Iris pigment epithelial cell (primary cell): ENCODE measurements around the gene OGFR.

ENCODE experiments used
- DNase-seq: peaks from one replicate; pipeline ENCODE4 v3.0.0-alpha.2; 2011; ENCODE audit warnings: low read depth

Gene OGFR

GRCh38 chr20:62815066-62815991 is 10.7 kb downstream of the OGFR start:
- DNase-seq: peak; percentile 64

DNA sequence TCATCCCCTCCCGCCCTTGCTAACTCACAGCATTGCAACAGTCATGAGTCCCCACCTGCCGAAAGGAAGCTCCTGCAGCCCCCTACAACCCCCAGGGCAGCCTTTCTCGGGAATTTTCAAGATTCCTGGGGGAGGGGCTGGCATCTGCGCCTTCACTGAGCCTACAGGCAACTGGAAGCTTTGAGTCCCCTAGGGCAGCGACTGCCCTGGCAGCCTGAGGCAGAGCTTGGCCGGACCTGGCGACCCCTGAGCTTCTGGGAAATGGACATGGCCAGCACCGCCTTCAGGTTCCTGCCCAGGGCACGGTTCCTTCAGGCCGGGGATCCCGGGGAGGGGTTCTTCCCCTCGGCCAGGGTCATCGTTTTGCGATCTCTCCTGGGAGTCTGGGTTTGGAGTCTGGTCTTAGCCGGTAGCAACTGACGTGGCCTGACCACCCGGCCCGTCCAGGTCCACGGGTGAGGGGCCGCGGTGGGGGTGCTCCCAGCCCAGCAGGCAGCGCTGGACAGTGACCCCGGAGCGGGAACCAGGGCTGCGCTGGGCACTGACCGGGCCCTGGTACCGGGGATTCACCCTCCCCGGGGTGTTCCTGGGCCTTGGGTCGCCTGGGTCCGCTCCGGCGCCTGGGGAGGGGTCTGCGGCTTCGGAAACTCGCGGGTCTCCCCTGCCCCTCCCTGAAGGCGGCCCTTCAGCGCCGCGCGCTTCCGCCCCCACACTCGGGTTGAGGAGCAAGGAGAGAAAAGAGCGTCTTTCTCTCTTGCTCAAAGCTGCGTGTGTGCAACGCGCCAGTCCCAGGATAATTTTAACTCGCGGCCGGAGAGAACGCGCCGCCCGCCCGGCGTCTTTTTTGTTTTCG is 11.6 kb downstream of the OGFR start:
- DNase-seq: peak; percentile 43

DNA sequence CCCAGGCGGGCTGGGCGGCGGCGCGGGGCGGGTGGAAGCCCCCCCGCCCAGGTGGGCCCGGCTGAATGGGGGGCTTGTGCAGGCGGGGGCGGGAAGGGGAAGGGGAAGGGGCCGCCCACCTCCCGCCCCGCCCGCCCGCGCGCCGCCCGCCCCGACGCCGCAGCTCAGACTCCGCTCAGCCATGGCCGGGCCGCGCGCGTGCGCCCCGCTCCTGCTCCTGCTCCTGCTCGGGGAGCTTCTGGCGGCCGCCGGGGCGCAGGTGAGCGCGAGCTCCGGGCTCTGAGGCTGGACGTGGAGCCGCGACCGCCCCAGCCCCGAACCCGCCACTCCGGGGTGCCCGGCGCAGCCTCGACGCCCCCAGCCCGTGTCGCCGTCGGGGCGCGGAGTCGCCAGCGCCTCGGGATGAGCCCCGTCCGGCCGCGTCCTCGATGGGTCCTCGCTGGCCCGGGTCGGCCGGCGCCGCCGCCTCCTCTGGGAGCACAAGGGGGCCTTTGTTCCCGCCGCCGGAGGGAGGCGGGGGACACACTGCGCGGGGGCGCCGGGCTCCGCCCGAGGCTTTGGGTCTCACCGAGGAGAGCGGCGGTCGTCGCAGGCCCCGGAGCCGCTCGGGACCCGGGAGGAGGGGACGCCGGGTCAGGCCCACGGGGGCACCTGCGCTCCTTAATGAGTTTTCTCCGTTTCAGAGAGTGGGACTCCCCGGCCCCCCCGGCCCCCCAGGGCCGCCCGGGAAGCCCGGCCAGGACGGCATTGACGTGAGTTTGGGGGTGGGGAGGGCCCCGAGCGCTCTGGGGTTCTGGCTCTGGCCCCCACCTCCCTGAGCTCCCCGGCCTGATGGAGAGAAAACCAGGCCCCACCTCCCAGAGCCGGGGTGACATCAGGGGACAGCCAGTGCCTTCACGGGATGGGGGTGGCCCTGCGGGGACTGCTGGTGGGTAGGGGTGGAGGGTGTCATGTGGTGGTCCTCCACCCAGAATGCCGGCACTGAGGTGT is 12.5 kb downstream of the OGFR start, which contains the start of gene COL9A3:
Gene COL9A3, plus strand, starts transcription at position 167 of the 990 bp plus-strand sequence. Its CDS starts 15 bp downstream, at position 182.
- no peak for DNase-seq

DNA sequence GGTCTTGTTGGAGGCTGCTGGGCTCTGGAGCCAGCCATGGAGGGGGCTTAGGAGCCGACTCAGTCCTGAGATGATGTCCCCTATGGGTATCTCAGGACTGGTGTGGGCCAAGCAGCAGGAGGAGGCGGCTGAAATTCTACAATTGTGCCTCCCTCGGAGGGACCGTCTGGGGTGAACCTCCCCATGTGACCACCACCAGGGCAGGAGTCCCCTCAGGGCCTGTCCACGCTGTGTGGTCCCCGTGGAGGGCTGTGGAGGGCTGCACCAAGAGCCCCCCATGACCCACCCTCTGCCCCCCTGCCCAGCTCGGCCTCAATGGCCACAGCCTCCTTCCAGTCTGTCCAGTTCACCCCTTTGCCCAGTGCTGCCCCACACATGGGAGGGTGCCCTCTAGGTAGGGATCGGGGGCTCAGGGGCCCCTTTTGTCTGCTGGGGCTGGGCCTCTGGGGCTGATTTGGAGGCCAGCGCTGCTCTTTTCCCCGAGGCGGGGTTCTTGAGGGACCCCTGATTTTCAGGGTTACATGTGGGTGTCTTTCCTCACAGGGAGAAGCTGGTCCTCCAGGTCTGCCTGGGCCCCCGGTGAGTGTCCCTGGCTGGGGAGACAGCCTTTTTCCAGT is 13.4 kb downstream of the OGFR start:
- DNase-seq: no peak

DNA sequence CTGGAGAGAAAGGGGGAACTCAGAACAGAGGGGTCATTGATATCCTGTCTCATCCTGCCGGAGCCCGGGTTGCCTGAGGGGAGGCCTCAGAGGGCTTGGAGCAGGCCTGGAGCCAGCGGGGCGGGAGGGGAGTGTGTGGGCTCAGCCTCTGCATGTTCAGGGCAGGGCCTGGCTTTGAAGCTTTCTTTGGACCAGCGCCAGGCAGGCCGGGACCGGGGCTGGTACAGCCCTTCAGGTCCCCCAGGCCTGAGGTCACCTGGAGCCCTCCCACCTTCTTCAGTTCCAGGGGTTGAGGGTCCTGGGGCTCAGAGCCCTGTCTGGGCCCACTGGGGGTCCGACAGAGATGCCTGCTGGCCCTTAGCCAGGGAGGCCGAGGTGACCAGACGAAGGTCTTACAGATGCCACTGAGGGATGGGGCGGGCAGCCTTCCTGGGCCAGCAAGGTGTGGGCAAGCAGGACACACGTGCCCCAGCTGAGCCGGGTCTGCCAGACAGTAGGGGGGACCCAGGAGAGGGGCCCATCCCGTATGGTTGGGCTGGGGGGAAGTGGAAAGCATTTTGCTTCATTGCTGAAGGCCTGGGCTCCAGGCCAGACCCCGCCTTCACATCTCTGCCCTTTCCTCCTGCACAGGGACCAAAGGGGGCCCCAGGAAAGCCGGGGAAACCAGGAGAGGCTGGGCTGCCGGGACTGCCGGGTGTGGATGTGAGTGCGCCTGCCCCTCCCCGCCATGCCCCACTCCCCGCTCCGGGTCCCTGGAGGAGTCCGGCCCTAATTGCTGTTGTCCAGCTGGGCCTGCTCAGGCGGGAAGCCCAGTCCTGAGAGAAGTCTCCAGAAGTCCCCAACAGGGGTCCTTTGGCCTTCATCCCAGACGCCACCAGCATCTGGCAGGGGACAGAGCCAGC is 14.2 kb downstream of the OGFR start:
- DNase-seq: no peak

GRCh38 chr20:62819494-62820174 is 15.0 kb downstream of the OGFR start:
- DNase-seq: peak; percentile 48

DNA sequence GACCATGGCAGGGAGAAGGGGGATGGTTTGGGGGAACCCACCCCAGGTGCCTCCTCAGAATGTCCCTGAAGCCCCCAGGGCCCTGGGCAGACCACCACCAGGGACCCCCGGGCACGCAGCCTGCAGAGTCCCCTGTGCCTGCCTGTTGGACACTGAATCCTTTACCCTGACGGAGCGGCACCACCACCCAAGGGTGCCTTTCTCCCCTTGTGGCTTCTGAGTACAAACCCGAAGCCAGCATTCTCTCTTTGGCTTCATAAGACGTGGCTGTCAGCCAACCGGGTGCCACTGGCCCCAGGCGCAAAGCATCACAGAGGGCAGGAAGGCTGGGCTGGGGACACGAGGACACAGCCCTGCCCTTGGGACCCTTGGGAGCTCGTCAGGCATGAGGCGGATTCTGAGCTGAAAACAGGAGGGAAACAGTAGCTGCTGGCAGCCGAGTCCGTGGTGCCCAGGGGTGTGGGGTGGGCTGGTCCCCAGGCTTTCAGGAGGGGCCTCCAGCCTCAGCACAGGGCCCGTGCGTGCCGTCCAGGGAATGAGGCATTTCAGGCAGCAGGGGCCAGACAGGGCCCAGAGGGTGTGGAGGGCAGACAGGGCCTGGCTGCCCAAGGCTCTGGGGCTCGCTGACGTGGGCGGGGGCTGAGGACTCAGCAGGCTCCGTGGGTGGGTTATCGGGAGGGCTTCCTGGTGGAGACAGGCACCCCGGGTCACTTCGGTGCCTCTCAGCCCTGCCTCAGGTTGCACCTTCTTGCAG is 15.8 kb downstream of the OGFR start:
- DNase-seq: no peak

GRCh38 chr20:62820962-62821725 is 16.5 kb downstream of the OGFR start:
- no peak for DNase-seq

DNA sequence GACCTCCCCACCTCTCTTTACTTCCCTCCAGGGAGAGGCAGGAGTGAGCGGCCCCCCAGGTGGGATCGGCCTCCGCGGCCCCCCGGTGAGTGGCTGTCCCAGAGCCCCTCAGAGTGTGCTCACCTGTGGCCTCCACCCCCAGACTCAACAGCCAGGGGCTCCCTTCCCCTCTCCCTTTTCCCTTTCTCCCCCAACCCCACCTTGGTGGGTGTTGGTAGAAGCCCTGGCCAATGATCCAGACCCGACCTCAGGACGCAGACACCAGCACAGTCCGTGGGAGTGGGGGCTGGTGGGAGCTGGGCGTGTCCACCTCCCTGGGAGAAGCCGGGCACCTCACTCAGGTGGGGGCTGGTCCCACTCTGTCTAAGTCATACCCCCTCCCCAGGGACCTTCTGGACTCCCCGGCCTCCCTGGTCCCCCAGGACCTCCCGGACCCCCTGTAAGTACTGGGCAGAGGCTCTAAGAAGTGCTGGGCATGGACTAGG is 17.1 kb downstream of the OGFR start:
- DNase-seq: no peak

DNA sequence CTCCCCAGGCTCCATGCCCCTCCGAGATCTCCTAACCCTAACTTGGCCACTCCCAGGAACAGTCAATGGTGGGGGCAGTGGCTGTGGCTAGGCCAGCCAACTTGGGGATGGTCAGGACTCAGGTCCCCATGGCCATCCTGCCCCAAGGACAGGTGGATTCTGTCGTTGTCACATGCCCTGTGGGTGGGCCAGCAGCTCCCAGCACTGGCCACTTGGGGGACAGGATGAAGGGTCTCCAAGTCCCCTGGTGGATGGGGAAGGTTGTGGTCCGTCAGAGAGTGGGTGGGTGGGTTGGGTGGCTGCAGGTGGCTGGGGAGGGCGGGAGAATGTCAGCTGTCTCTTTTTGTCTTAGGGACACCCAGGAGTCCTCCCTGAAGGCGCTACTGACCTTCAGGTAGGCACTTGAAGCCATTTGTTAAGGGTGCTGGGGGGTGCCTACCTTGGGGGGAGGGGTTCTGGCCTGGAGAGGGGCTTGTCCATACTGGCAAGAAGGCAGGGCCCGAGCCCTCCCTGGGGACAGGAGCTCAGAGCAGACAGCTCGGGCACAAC is 17.7 kb downstream of the OGFR start:
- DNase-seq: no peak

DNA sequence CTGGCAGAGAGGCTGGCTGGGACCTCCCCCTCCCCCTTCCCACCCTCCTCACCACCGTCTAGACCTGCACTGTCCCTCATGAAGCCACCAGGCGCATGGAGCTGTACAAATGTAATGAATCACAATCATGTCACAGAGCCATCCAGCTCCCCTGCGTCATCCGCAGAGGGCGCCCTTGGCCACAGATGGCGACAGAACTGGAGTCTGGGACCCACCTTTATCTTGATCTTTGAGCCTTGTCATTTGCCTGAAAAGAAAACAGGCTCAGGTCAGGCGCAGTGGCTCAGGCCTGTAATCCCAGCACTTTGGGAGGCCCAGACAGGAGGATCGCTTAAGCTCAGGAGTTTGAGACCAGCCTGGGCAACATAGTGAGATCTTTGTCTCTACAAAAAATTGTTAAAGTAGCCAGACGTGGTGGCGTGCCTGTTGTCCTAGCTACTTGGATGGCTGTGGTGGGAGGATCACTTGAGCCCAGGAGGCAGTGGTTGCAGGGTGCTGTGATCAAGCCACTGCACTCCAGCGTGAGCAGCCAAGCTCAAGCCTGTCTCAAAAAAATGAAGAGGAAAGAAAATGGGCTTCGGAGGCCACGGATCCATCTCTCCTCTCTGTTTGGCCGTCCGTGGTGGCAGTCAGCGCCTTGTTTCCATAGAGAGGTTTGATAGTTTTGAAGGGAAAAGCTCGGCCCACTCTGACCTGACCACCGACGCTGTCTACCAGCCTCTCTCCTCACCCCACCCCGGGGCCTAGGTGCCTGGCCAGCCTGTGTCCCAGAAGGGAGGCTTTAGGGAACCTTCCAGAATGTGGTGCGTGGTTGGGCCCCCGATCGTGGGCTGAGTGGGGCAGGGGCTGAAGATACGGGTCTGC is 18.4 kb downstream of the OGFR start:
- DNase-seq: no peak

- no peak for DNase-seq
These were observed 19.2 kb downstream of the OGFR start for GRCh38 chr20:62823688-62824475.

DNA sequence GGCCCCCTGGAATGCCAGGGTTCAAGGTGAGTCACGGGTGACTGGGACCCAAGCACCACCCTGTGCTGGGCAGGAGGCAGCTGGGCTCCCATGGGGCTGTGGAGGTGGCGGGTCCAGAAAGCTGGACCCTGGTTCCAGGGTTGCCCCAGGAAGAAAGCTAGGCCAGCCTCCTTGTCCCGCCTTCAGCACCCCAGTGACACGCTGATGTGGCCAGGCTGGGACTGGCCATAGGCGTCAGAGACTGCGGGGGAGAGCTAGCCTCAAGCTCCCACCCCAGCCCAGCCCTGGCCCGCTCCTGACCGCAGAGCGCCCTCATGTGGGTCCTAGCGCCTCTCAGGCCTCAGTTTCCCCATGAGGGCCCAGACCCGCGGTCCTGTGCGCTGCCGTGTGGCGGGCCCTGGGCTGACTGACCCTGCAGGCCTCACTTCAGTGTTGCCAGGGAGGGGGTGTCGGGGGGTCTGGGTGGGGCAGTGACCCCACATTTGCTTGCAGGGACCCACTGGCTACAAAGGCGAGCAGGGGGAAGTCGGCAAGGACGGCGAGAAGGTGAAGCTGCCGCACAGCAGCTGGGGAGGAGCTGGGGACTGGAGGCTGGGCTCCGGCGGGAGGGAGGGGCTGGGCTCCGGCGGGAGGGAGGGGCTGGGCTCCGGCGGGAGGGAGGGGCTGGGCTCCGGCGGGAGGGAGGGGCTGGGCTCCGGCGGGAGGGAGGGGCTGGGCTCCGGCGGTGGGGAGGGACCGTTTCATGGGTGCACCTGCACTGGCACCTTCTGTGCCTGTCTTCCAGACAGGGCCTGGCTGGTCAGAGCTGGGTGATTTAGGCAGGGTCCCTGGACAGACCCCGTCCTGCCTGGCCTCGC is 20.1 kb downstream of the OGFR start:
- peak; percentile 58 for DNase-seq

DNA sequence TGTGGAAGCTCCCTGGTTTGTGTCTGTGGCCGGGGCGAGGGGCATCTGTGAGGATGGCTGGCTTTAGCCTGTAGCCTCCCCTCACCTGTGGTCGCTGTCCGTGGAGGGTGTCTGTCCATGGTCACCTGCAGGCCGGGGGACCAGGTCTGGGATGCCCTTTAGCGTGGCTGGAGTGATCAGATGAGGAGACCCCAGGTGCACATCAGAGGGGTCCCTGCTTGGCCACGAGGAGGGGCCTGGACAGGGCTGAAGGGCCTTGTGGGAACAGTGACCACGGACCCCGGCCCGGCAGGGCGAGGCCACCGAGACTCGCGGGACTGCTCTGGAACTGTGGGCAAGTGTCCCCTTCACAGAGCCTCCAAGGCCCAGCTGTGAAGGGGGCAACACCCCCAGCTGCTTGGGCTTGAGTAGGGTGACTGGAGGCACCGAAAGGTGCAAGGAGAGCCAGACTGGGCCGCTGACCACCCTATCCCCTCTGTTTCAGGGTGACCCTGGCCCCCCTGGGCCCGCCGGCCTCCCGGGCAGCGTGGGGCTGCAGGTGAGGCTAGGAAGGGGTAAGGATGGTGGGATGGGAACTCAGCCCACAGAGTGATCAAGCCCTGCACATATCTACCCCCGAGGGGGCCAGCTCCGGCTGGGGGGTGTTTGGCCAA is 20.8 kb downstream of the OGFR start:
- no peak for DNase-seq
